ENCODE results near the gene CEND1.

Gene CEND1

DNA sequence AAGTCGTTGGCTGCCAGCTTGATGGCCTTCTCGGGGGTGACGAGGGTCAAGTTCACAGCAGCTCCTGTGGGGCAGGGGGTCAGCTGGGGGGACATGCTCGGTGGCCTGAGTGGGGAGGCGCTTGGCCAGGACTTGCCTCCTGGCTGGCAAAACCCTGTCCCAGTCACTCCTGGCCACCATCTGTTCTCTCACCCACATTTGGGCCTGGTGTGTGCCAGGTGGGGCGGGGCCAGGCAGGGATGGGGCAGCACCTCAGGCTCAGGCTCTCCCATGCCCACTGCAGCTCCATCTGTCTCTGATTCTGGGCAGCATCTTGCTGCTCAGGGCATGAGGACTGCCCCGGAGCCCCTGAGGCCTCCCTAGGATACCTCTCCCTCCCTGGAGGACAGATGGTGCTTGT is 3.7 kb upstream of the CEND1 start:
- TF ChIP-seq, protein P1, sequence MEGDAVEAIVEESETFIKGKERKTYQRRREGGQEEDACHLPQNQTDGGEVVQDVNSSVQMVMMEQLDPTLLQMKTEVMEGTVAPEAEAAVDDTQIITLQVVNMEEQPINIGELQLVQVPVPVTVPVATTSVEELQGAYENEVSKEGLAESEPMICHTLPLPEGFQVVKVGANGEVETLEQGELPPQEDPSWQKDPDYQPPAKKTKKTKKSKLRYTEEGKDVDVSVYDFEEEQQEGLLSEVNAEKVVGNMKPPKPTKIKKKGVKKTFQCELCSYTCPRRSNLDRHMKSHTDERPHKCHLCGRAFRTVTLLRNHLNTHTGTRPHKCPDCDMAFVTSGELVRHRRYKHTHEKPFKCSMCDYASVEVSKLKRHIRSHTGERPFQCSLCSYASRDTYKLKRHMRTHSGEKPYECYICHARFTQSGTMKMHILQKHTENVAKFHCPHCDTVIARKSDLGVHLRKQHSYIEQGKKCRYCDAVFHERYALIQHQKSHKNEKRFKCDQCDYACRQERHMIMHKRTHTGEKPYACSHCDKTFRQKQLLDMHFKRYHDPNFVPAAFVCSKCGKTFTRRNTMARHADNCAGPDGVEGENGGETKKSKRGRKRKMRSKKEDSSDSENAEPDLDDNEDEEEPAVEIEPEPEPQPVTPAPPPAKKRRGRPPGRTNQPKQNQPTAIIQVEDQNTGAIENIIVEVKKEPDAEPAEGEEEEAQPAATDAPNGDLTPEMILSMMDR (IDR thresholded peaks at IDR 0.05) = no peak
- H3K4me1 ChIP-seq (ENCODE audit: control insufficient read depth in 1 of 2, insufficient read depth in 1 of 2, low read depth in 1 of 2, low read length in 1 of 2) = peaks cover 25 to 36% of the 10 kb centered on the region in 2 experiments
- H3K27ac ChIP-seq = no peak overlapping the region
- H3K4me3 ChIP-seq (ENCODE audit: low read depth in 1 of 2, low read length in 1 of 2) = no peak overlapping the region
- peaks cover 7% of the 10 kb centered on the region for H3K36me3 ChIP-seq
- H3K27me3 ChIP-seq = peaks cover 28% of the 10 kb centered on the region
- H3K9me3 ChIP-seq = no peaks in the 10 kb centered on the region

DNA sequence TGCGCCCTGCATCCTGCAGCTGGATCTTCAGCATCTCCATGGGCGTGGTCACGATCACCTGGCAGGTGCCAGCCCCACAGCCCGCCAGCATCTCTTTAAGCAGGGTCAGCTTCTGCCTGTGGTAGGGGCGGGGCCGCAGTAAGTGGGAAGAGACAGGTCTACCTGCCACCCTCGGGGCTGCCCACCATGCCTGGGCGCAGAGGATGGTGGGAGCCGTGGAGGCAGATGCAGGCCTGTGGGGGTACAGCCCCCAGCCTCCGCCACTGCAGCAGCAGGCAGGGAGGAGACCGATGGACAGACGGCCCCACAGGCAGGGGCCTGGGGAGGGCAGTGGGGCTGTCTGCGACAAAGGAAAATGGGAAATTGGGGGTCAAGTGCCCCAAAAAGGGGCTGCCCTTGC is 3.0 kb upstream of the CEND1 start:
- peaks cover 35% of the 10 kb centered on the region for H3K27me3 ChIP-seq
- H3K4me1 ChIP-seq (ENCODE audit: control insufficient read depth in 1 of 2, insufficient read depth in 1 of 2, low read depth in 1 of 2, low read length in 1 of 2) = peaks cover 22 to 31% of the 10 kb centered on the region in 2 experiments
- TF ChIP-seq, protein P1 (IDR thresholded peaks at IDR 0.05) = no peak
- no peaks in the 10 kb centered on the region for H3K9me3 ChIP-seq
- peaks cover 7% of the 10 kb centered on the region for H3K36me3 ChIP-seq
- H3K4me3 ChIP-seq (ENCODE audit: low read depth in 1 of 2, low read length in 1 of 2) = no peak overlapping the region
- H3K27ac ChIP-seq = no peak overlapping the region

DNA sequence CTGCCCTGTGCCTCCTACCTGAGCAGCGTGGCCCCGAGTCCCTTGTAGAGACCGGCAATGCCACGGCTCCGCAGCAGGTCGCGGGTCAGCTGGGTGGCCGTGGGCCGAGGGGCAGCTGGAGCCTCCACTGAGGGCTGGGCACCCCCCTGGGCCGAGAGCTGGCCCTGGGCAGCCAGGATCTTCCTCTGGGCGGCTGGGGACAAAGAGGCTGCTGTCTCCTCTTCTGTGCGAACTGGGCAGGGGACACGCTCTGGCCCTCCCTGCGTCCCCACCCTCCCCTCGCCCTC is 2.6 kb upstream of the CEND1 start:
- H3K27ac ChIP-seq = no peak overlapping the region
- TF ChIP-seq, protein P1 (IDR thresholded peaks at IDR 0.05) = no peak
- no peak overlapping the region for H3K4me3 ChIP-seq (ENCODE audit: low read depth in 1 of 2, low read length in 1 of 2)
- peaks cover 18 to 27% of the 10 kb centered on the region in 2 experiments for H3K4me1 ChIP-seq (ENCODE audit: control insufficient read depth in 1 of 2, insufficient read depth in 1 of 2, low read depth in 1 of 2, low read length in 1 of 2)
- H3K36me3 ChIP-seq = peaks cover 7% of the 10 kb centered on the region
- peaks cover 39% of the 10 kb centered on the region for H3K27me3 ChIP-seq
- no peaks in the 10 kb centered on the region for H3K9me3 ChIP-seq

DNA sequence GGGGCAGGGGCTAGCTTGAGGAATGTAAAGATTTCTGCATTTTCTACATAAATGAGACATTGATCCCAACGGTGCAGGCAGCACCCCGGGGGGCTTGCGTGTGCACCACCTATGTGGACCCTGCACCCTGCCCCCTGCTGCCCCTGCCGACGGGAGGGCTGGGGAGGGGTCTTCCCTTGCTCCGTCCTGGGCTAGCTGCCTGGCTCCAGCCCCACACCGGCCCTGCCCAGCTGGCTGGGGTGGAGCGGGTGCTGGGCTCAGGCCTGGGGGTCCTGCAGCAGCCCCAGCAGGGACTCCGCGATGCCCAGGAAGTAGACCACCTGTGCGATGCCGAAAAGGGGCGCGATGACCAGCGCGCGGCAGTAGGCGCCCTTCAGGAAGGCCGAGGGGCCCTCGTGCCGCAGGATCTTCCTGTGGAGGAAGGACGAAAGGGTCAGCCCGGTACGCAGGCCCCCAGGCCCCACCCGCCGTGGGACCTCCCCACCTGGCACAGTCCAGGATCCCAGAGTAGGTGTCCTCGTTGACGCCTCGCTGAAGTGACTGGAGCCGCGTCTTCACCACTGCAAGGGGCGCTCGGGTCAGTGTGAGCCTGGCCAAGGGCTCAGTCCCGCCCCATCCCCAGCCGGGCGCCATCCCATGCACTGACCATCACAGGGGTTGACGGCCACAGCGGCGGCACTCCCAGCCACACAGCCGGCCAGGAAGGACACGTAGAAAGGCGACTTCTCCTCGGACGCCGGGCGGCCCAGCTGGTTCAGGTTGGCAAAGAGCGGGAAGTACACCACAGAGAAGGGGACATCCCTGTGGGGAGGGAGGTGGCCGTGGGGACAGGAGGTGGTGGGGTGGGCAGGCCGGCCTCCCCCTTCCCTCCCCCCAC is 2.0 kb upstream of the CEND1 start:
- TF ChIP-seq, protein P1 (IDR thresholded peaks at IDR 0.05) = no peak
- no peak overlapping the region for H3K27ac ChIP-seq
- peaks cover 7% of the 10 kb centered on the region for H3K36me3 ChIP-seq
- peaks cover 12 to 21% of the 10 kb centered on the region in 2 experiments for H3K4me1 ChIP-seq (ENCODE audit: control insufficient read depth in 1 of 2, insufficient read depth in 1 of 2, low read depth in 1 of 2, low read length in 1 of 2)
- H3K4me3 ChIP-seq (ENCODE audit: low read depth in 1 of 2, low read length in 1 of 2) = no peak overlapping the region
- H3K9me3 ChIP-seq = no peaks in the 10 kb centered on the region
- H3K27me3 ChIP-seq = peaks cover 39% of the 10 kb centered on the region

DNA sequence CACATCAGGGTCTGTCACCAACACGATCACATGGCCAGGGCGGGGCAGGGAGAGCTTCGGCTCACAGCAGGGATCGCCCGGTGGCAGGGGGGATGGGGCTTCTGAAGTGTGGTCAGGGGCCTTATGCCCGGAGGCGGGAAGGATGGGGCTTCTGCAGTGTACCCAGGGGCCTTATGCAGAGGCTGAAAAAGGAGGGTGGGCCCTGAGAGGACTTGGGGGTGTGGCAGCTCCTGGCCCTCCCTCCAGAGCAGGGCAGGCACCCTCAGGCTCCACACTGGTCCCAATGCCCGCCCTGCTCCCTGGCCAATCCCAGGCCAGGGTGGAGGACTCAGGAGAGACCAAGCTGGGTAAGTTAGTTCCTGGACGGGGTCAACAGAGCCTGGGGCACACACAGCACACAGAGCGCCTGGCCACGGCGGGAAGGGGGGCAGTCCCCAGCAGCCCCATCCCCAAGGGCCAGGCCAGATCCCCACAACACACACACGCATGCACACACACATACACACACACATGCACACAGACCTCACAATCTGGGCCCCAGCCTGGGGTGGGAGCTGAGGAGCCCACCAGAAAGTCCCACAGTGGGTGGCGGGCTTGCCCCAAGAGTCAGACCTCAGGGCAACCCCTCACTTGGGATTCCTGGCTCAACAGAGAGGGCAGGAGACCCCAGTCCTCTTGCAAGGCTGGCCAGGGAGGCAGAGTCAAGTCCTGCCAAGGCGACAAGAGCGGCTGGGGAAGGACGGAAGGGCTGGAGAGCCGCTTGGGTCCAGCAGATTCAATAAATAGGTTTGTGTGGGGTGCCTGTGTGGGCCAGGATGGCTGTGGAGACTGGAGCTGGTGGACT is 1.1 kb upstream of the CEND1 start:
- peaks cover 39% of the 10 kb centered on the region for H3K27me3 ChIP-seq
- TF ChIP-seq, protein P1 (IDR thresholded peaks at IDR 0.05) = no peak
- H3K27ac ChIP-seq = no peak overlapping the region
- peaks cover 4 to 11% of the 10 kb centered on the region in 2 experiments for H3K4me1 ChIP-seq (ENCODE audit: control insufficient read depth in 1 of 2, insufficient read depth in 1 of 2, low read depth in 1 of 2, low read length in 1 of 2)
- H3K4me3 ChIP-seq (ENCODE audit: low read depth in 1 of 2, low read length in 1 of 2) = no peak overlapping the region
- H3K9me3 ChIP-seq = no peaks in the 10 kb centered on the region
- peaks cover 7% of the 10 kb centered on the region for H3K36me3 ChIP-seq

All from neutrophil (primary cell).